Nephron (organoid): ENCODE data around the gene CLIC1.

Source experiments
- H3K27ac Mint-ChIP-seq, 3 experiments: 2 replicates each; pipeline ENCODE4 v1.8.0; 2020; ENCODE audit warnings: mixed read lengths in 3 of 3, mild to moderate bottlenecking in 2 of 3, moderate library complexity in 1 of 3
- H3K27me3 Mint-ChIP-seq: 2 replicates; pipeline ENCODE4 v1.8.0; 2021; ENCODE audit warnings: low read depth, mild to moderate bottlenecking, moderate library complexity, mixed read lengths
- H3K36me3 Mint-ChIP-seq: 2 replicates; pipeline ENCODE4 v1.8.0; 2020; ENCODE audit warnings: low read depth, mixed read lengths
- H3K4me1 Mint-ChIP-seq: 2 replicates; pipeline ENCODE4 v1.8.0; 2020; ENCODE audit warnings: mixed read lengths
- H3K4me3 Mint-ChIP-seq, 3 experiments: 2 replicates each; pipeline ENCODE4 v1.8.0; 2020; ENCODE audit warnings: mild to moderate bottlenecking in 3 of 3, mixed read lengths in 3 of 3, moderate library complexity in 2 of 3
- H3K9me3 Mint-ChIP-seq: 2 replicates; pipeline ENCODE4 v1.8.0; 2020; ENCODE audit warnings: mixed read lengths
- TF ChIP-seq, protein P1 (sequence below), 3 experiments: fragments of 200-600 bp; sonication (generic); IDR thresholded peaks; one replicate each; pipeline ENCODE4 v1.5.0; 2021; ENCODE audit warnings: antibody characterized with exemption in 3 of 3; ENCODE audit not compliant: unreplicated experiment in 3 of 3

Gene CLIC1

DNA sequence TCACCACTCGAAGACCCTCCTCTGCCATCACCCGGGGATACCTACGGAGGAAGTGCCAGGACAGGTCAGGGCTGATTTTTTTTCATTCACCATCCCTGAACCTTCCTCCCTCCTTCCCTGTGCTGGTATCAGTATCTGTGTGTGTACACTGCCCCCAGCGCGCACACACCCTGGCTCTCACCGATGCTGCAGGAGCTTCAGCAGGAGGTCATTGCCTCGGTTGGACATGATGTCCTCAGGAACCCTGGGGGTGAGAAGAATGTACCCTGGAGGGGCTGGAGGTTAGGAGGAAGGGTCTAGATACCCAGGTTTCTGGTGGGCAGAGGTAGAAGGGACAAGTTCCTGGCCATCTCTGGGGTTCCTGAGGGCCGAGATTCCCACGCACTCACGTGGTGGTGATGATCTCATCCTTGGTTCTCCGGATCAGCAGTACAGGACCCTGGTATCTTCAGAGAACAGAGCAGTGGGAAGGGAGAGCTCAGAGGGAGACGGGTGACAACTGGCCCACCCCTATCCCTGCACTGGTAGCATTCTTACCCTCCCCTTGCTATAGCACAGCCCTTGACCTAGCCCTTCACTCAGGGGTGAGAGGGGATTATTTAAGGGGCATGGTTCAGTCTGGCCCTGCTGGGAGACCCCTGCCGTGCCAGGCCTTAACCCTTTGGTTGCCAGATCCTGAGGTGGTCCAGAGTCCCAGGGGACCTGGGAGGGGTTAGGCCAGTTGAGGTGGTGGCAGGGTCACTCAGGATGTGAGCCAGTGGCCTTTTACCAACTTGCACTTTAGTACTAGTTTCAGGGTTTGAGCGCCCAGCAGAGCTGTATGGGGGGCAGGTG lies 48.3 kb downstream of the CLIC1 start:
- TF ChIP-seq, protein P1, sequence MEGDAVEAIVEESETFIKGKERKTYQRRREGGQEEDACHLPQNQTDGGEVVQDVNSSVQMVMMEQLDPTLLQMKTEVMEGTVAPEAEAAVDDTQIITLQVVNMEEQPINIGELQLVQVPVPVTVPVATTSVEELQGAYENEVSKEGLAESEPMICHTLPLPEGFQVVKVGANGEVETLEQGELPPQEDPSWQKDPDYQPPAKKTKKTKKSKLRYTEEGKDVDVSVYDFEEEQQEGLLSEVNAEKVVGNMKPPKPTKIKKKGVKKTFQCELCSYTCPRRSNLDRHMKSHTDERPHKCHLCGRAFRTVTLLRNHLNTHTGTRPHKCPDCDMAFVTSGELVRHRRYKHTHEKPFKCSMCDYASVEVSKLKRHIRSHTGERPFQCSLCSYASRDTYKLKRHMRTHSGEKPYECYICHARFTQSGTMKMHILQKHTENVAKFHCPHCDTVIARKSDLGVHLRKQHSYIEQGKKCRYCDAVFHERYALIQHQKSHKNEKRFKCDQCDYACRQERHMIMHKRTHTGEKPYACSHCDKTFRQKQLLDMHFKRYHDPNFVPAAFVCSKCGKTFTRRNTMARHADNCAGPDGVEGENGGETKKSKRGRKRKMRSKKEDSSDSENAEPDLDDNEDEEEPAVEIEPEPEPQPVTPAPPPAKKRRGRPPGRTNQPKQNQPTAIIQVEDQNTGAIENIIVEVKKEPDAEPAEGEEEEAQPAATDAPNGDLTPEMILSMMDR (IDR thresholded peaks at IDR 0.05; ENCODE audit: unreplicated experiment in 3 of 3): no peak
- no peak overlapping the region for H3K4me3 Mint-ChIP-seq
- H3K9me3 Mint-ChIP-seq: no peaks in the 10 kb centered on the region
- H3K27ac Mint-ChIP-seq: no peak overlapping the region
- no peaks in the 10 kb centered on the region for H3K27me3 Mint-ChIP-seq
- peaks cover 17% of the 10 kb centered on the region for H3K4me1 Mint-ChIP-seq
- H3K36me3 Mint-ChIP-seq: peaks cover 59% of the 10 kb centered on the region

DNA sequence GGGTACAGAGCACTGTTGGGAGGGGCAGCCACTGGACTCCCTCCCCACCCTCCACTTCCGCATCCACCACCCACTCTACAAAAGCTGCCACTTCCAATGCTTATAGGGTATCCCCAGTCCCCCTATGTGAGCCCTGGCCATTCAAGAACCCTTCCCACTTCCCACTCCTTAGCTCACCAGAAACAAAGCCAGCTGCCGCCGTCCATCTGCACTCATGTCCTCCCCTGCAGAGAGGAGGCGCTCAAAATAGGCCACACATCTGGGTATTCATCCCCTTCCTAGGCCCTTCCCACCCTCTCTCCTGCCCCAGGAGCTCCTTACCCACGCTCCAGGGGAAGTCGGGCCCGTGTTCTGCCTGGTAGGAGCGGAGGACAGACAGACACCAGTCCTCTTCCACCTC lies 49.0 kb downstream of the CLIC1 start:
- H3K4me1 Mint-ChIP-seq: peaks cover 18% of the 10 kb centered on the region
- TF ChIP-seq, protein P1 (IDR thresholded peaks at IDR 0.05; ENCODE audit: unreplicated experiment in 3 of 3): no peak
- H3K27me3 Mint-ChIP-seq: no peaks in the 10 kb centered on the region
- H3K36me3 Mint-ChIP-seq: peaks cover 52% of the 10 kb centered on the region
- no peaks in the 10 kb centered on the region for H3K9me3 Mint-ChIP-seq
- H3K27ac Mint-ChIP-seq: peak overlapping the region in 1 of 3 experiments; percentile 37
- H3K4me3 Mint-ChIP-seq: no peak overlapping the region

DNA sequence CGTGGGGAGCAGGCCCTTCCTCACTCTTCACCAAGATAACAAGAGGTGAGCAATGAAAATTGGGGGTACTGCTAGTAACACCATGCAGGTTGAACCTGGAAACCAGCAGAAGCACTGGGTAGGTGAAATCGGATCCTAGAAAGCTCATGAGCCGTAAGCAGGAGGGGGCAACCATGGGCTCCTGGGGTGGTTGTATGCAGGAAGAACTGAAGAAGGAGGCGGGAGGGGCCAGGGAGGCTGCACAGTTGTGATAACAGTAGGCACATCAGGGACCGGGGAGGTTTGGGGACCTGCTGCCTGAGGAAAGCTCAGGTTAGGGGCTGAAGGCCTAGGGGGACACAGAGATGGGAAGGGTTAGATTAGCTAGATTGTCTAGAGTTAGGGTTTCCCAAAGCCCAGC lies 49.8 kb downstream of the CLIC1 start:
- Mint-ChIP-seq H3K9me3 (no peaks in the 10 kb centered on the region), H3K4me3 (no peak overlapping the region), H3K27me3 (no peaks in the 10 kb centered on the region), H3K27ac (no peak overlapping the region), H3K4me1 (peaks cover 21% of the 10 kb centered on the region), H3K36me3 (peaks cover 46% of the 10 kb centered on the region)
- TF ChIP-seq, protein P1 (IDR thresholded peaks at IDR 0.05; ENCODE audit: unreplicated experiment in 3 of 3): no peak

DNA sequence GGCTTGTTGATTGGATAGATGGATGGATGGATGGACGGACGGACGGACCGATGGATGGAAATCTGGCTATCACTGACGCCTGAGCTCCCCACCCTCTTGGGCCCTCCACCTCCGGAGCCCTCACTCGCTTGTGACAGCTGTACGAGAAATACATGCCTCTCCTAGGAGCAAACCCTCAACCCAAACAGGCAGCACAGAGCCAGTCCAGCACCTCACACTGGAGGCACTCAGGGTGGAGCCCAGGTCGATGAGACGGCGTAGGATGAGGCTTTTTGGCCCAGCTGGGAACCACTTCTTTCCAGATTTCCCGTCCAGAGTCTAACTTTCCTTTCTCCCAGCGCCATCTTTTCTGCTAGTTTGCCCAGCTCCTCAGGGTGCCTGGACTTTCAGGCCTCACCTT lies 52.7 kb downstream of the CLIC1 start:
- Mint-ChIP-seq H3K9me3 (no peaks in the 10 kb centered on the region), H3K27me3 (no peaks in the 10 kb centered on the region), H3K36me3 (peaks cover 31% of the 10 kb centered on the region), H3K4me3 (peak overlapping the region; percentile 79 to 83 (median 80)), H3K27ac (peak overlapping the region; percentile 31 to 69 (median 48)), H3K4me1 (peaks cover 33% of the 10 kb centered on the region)
- TF ChIP-seq, protein P1 (IDR thresholded peaks at IDR 0.05; ENCODE audit: unreplicated experiment in 3 of 3): no peak

DNA sequence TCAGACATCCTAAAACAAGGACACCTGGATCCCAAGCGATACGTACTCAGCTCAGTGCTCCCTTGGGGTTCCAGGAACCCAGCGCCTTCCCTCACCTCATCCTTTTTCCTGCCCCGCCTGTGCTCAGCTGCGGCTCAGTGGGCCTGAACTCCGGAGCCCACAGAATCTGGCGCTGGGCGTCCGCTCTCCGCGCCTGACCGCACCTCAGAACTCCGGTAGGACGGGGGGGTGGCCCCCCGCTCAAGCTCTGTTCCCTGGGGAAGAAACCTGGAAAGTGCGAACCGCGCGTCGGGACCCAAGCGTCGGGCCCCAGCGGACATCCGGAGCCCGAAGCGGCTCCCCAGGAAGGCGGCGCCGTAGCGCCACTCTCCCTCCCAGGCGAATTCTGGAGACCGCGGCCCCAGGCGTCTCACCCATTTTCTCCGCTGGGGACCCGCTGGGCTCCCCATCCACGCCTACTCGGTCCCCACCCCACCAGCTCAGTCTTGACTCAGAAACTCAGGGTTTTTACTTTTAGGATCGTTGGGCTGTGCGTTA lies 55.1 kb downstream of the CLIC1 start:
- Mint-ChIP-seq H3K4me1 (peaks cover 26% of the 10 kb centered on the region), H3K9me3 (no peaks in the 10 kb centered on the region), H3K27ac (peak overlapping the region; percentile 65 to 75 (median 73)), H3K36me3 (peaks cover 13% of the 10 kb centered on the region), H3K27me3 (no peaks in the 10 kb centered on the region), H3K4me3 (peak overlapping the region; percentile 82 to 83 (median 83))
- TF ChIP-seq, protein P1 (IDR thresholded peaks at IDR 0.05; ENCODE audit: unreplicated experiment in 3 of 3): no peak
